ENCODE results near the gene PPP1R13B. TPM values are rescaled to one million over a fixed set of nuclear protein-coding genes. Genes with fewer than 3 reads are reported as not detected.

The PPP1R13B gene
- total RNA-seq, 1 experiment from 2014 or later: 10.3 TPM

DNA sequence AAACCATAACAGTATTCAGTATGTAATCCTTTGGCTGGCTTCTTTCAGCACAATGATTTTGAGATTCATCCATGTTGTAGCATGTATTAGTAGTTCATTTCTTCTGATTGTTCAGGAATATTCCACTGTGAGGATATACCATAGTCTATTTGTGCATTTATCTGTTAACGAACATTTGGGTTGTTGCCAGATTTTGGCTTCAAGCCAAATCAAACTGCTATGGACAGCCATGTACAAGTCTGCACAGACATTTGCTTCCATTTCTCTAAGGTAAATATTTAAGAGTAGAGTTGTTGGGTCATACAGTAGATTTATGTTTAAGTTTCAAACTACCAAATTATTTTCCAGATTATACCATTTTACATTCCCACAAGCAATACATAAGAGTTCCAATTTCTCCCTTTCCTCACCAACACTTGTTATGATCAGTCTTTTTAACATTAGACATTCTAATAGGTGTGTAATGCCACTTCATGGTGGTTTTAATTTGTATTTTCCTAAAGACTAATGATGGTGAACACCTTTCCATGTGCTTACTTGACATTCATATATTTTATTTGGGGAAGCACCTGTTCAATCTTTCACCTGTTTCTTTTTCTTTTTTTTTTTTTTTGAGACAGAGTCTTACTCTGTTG lies 75.2 kb downstream of the PPP1R13B start:
- Mint-ChIP-seq H3K4me1 (no peaks in the 10 kb centered on the region), H3K36me3 (peaks cover 2% of the 10 kb centered on the region; the same call in 1 of the 2 replicates), H3K27me3 (ENCODE audit: low read depth) (no peaks in the 10 kb centered on the region), H3K4me3 (no peak overlapping the region), H3K9me3 (peaks cover 7% of the 10 kb centered on the region; the same call in 1 of the 2 replicates), H3K27ac (no peak overlapping the region)
- ATAC-seq (no peak), DNase-seq (ENCODE audit: low spot score) (no peak)
- ChIA-PET CTCF (interaction anchor here (0.9 kb wide), 1 partner anchor 129 kb away, joined by 4 read pairs; no protein-coding TSS in a partner anchor), POLR2A (interaction anchor here (0.7 kb wide), 1 partner anchor 207 kb away, joined by 6 read pairs; no protein-coding TSS in a partner anchor)
- TF ChIP-seq, protein P1, sequence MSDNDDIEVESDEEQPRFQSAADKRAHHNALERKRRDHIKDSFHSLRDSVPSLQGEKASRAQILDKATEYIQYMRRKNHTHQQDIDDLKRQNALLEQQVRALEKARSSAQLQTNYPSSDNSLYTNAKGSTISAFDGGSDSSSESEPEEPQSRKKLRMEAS (CRISPR knock-in tag; IDR thresholded peaks at IDR 0.05): no peak
- TF ChIP-seq RORB (CRISPR knock-in tag; IDR thresholded peaks at IDR 0.05) (no peak), EMX1 (CRISPR knock-in tag; IDR thresholded peaks at IDR 0.05) (no peak), NR3C1 (CRISPR knock-in tag; conservative IDR thresholded peaks at IDR 0.05; ENCODE audit: low read depth) (no peak), SOX15 (CRISPR knock-in tag; IDR thresholded peaks at IDR 0.05) (no peak), CBFB (CRISPR knock-in tag; IDR thresholded peaks at IDR 0.05; ENCODE audit: low read depth) (no peak), FOXJ3 (CRISPR knock-in tag; IDR thresholded peaks at IDR 0.05; ENCODE audit: borderline replicate concordance) (no peak), GRHL2 (CRISPR knock-in tag; IDR thresholded peaks at IDR 0.05; ENCODE audit: insufficient replicate concordance, severe bottlenecking) (no peak), GABPB1 (CRISPR knock-in tag; IDR thresholded peaks at IDR 0.05) (no peak), ZNF232 (CRISPR knock-in tag; IDR thresholded peaks at IDR 0.05) (no peak), NR2C2 (CRISPR knock-in tag; IDR thresholded peaks at IDR 0.05) (no peak)
- TF ChIP-seq, protein P2, sequence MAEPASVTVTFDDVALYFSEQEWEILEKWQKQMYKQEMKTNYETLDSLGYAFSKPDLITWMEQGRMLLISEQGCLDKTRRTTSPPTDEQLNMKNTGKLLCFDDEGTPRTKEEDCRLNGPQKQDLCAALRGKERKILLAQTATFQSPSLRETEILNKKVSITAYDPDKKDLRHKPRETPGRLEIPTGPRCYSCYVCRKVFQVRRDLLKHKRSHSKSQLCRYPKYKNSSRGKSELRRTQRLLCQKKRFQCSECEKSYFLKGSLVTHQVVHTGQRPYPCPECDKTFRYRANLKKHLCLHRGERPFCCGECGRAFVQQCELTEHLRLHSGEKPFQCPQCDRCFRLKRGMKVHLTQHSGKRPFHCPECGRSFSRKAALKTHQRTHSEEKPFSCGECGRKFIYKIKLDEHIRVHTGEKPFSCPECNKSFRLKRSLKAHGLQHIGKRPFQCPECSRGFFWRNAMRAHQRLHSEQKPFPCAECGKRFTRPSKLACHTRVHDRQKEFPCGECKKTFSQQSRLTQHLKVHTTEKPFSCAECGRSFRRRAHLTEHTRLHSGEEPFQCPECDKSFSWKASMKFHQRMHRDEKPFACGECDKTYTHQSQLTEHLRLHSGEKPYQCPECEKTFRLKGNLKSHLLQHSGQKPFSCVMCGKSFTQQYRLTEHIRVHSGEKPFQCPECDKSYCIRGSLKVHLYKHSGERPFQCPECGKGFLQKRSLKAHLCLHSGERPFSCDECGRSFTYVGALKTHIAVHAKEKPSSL (CRISPR knock-in tag; conservative IDR thresholded peaks at IDR 0.05): no peak
- TF ChIP-seq, protein P3, sequence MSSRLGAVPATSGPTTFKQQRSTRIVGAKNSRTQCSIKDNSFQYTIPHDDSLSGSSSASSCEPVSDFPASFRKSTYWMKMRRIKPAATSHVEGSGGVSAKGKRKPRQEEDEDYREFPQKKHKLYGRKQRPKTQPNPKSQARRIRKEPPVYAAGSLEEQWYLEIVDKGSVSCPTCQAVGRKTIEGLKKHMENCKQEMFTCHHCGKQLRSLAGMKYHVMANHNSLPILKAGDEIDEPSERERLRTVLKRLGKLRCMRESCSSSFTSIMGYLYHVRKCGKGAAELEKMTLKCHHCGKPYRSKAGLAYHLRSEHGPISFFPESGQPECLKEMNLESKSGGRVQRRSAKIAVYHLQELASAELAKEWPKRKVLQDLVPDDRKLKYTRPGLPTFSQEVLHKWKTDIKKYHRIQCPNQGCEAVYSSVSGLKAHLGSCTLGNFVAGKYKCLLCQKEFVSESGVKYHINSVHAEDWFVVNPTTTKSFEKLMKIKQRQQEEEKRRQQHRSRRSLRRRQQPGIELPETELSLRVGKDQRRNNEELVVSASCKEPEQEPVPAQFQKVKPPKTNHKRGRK (CRISPR knock-in tag; IDR thresholded peaks at IDR 0.05; ENCODE audit: borderline replicate concordance): no peak

DNA sequence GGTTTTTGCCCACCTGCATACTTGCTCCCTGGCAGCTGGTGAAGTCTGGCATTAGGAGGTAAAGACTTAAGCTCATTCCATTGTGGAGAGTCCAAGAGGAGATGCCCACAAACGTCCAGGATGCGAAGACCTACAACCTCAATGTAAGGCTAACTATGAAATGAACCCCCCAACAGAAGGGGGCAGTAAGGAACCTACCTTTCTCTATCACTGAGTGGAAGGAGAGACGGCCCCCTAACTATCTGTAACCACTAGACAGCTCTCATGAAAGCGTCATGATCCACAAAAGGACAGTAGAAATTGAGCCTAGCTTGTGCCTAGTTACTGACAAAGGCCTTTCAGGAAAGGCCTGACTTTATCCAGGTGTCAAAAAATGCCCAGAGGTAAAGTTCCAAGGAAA lies 76.5 kb downstream of the PPP1R13B start:
- POLR2A ChIA-PET: interaction anchor here (0.7 kb wide), 1 partner anchor 22 kb away, joined by 5 read pairs; no protein-coding TSS in a partner anchor
- Mint-ChIP-seq H3K4me1 (no peaks in the 10 kb centered on the region), H3K36me3 (peaks cover 2% of the 10 kb centered on the region; the same call in 1 of the 2 replicates), H3K9me3 (peaks cover 7% of the 10 kb centered on the region; the same call in 1 of the 2 replicates), H3K27me3 (ENCODE audit: low read depth) (no peaks in the 10 kb centered on the region), H3K4me3 (no peak overlapping the region), H3K27ac (peak overlapping the region; percentile 57; the same call in 1 of the 2 replicates)
- TF ChIP-seq EMX1 (CRISPR knock-in tag; IDR thresholded peaks at IDR 0.05): no peak
- no peak for TF ChIP-seq TEAD4 (CRISPR knock-in tag; IDR thresholded peaks at IDR 0.05)
- ATAC-seq (peak; percentile 72), DNase-seq (ENCODE audit: low spot score) (no peak)
- CTCF ChIA-PET: interaction anchor here (0.5 to 1.6 kb wide), 16 partner anchors 16 to 998 kb away, joined by 3 to 11 read pairs (median 3); no protein-coding TSS in a partner anchor

DNA sequence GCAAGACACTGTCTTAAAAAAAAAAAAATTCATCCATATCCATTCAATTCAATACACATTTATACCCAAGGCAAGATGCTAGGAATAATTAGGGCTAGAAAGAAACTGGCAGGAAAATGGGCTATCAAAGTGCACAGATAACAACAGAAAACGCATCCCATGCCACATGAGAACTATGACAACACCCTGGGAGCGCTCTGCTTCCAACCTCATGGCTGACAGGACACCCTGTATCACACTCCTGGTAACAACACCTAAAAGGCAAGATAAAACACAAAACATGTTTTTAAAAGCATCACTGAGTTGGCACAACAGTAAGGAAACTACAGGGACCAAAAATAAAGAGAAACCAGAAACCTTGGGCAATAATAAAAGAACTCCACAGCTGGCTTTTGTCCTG lies 76.9 kb downstream of the PPP1R13B start:
- no peak for TF ChIP-seq ZNF423 (CRISPR knock-in tag; IDR thresholded peaks at IDR 0.05)
- TF ChIP-seq RORB (CRISPR knock-in tag; IDR thresholded peaks at IDR 0.05): no peak
- no peak for TF ChIP-seq TEAD1 (CRISPR knock-in tag; IDR thresholded peaks at IDR 0.05)
- TF ChIP-seq, protein P4, sequence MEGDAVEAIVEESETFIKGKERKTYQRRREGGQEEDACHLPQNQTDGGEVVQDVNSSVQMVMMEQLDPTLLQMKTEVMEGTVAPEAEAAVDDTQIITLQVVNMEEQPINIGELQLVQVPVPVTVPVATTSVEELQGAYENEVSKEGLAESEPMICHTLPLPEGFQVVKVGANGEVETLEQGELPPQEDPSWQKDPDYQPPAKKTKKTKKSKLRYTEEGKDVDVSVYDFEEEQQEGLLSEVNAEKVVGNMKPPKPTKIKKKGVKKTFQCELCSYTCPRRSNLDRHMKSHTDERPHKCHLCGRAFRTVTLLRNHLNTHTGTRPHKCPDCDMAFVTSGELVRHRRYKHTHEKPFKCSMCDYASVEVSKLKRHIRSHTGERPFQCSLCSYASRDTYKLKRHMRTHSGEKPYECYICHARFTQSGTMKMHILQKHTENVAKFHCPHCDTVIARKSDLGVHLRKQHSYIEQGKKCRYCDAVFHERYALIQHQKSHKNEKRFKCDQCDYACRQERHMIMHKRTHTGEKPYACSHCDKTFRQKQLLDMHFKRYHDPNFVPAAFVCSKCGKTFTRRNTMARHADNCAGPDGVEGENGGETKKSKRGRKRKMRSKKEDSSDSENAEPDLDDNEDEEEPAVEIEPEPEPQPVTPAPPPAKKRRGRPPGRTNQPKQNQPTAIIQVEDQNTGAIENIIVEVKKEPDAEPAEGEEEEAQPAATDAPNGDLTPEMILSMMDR (IDR thresholded peaks at IDR 0.05): no peak
- TF ChIP-seq TP53 (CRISPR knock-in tag; IDR thresholded peaks at IDR 0.05): no peak
- TF ChIP-seq ZNF232 (CRISPR knock-in tag; IDR thresholded peaks at IDR 0.05): no peak
- POLR2A ChIA-PET: interaction anchor here (0.7 kb wide), 1 partner anchor 22 kb away, joined by 5 read pairs; no protein-coding TSS in a partner anchor
- Mint-ChIP-seq H3K36me3 (peaks cover 2% of the 10 kb centered on the region; the same call in 1 of the 2 replicates), H3K4me3 (no peak overlapping the region), H3K4me1 (0 out of 2 replicates have a peak, but pooled peaks cover 2% of the 10 kb centered on the region), H3K27me3 (ENCODE audit: low read depth) (no peaks in the 10 kb centered on the region), H3K27ac (no peak overlapping the region), H3K9me3 (peaks cover 7% of the 10 kb centered on the region; the same call in 1 of the 2 replicates)
- CTCF ChIA-PET: interaction anchor here (0.5 to 1.6 kb wide), 11 partner anchors 24 to 210 kb away, joined by 3 to 11 read pairs (median 3); no protein-coding TSS in a partner anchor
- ATAC-seq (no peak), DNase-seq (ENCODE audit: low spot score) (no peak)

Measured in WTC11 (cell line).